Loucy (cell line): ENCODE data around the gene GPER1.

Source experiments
- H2AFZ ChIP-seq: fragments of 200-600 bp; sonication (generic); 2 replicates; pipeline ENCODE4 v1.6.0; 2016; ENCODE audit warnings: antibody characterized with exemption, mild to moderate bottlenecking, low read length, moderate library complexity
- H3F3A ChIP-seq: fragments of 200-600 bp; 2 replicates; pipeline ENCODE4 v1.6.0; 2016; ENCODE audit warnings: antibody characterized with exemption, low read depth, mild to moderate bottlenecking
- H3K27me3 ChIP-seq: fragments of 200-600 bp; sonication (generic); 2 replicates; pipeline ENCODE4 v1.6.1; 2014; ENCODE audit warnings: low read length, mild to moderate bottlenecking; ENCODE audit not compliant: insufficient read depth, poor library complexity, severe bottlenecking
- H3K36me3 ChIP-seq: fragments of 200-600 bp; sonication (generic); 2 replicates; pipeline ENCODE4 v1.6.1; 2016; ENCODE audit warnings: low read length; ENCODE audit not compliant: insufficient read depth
- H3K4me1 ChIP-seq: fragments of 200-600 bp; sonication (generic); 2 replicates; pipeline ENCODE4 v1.5.1; 2014; ENCODE audit warnings: low read length, mild to moderate bottlenecking; ENCODE audit not compliant: insufficient read depth, poor library complexity, severe bottlenecking
- H3K4me2 ChIP-seq: fragments of 200-600 bp; sonication (generic); 2 replicates; pipeline ENCODE4 v1.6.0; 2014; ENCODE audit warnings: antibody characterized with exemption, low read length, low read depth, mild to moderate bottlenecking; ENCODE audit not compliant: poor library complexity, severe bottlenecking
- H3K4me3 ChIP-seq: fragments of 200-600 bp; sonication (generic); 2 replicates; pipeline ENCODE4 v1.5.1; 2014; ENCODE audit warnings: low read length, mild to moderate bottlenecking, mixed read lengths; ENCODE audit not compliant: poor library complexity, severe bottlenecking
- H3K79me2 ChIP-seq: fragments of 200-600 bp; sonication (generic); 2 replicates; pipeline ENCODE4 v1.6.1; 2014; ENCODE audit warnings: low read length; ENCODE audit not compliant: insufficient read depth
- H3K9ac ChIP-seq: fragments of 200-600 bp; sonication (generic); 2 replicates; pipeline ENCODE4 v1.6.0; 2014; ENCODE audit warnings: mild to moderate bottlenecking, low read depth, low read length, moderate library complexity; ENCODE audit not compliant: poor library complexity, severe bottlenecking
- H3K9me2 ChIP-seq: fragments of 200-600 bp; sonication (generic); replicated peaks from 2 replicates; pipeline ENCODE4 v1.6.1; 2016; ENCODE audit warnings: low read depth, low read length, mixed read lengths
- H3K9me3 ChIP-seq: fragments of 200-600 bp; sonication (generic); 2 replicates; pipeline ENCODE4 v1.6.1; 2014; ENCODE audit warnings: mild to moderate bottlenecking, antibody characterized with exemption, low read length, low read depth; ENCODE audit not compliant: insufficient read depth
- H4K20me1 ChIP-seq: fragments of 200-600 bp; sonication (generic); 2 replicates; pipeline ENCODE4 v1.6.0; 2014; ENCODE audit warnings: antibody characterized with exemption, low read length, mild to moderate bottlenecking; ENCODE audit not compliant: insufficient read depth, poor library complexity, severe bottlenecking
- CTCF ChIP-seq: fragments of 200-600 bp; sonication (generic); conservative IDR thresholded peaks from 2 replicates; pipeline ENCODE4 v1.5.1; 2014; ENCODE audit warnings: mild to moderate bottlenecking, antibody characterized with exemption, low read length
- EZH2phosphoT487 ChIP-seq: fragments of 200-600 bp; IDR thresholded peaks from 2 replicates; pipeline ENCODE4 v1.6.1; 2018; ENCODE audit warnings: antibody characterized with exemption, mild to moderate bottlenecking, moderate library complexity, borderline replicate concordance

GPER1 gene

GRCh38 chr7:1061180-1061579 is 26.7 kb upstream of the GPER1 start:
- Histone ChIP-seq H3K4me3 (no peak overlapping the region), H3K4me2 (no peak overlapping the region), H3K9ac (no peak overlapping the region), H3K4me1 (peaks cover 31% of the 10 kb centered on the region), H3K79me2 (peaks cover 20% of the 10 kb centered on the region), H3K9me2 (no peaks in the 10 kb centered on the region), H4K20me1 (peaks cover 12% of the 10 kb centered on the region), H2AFZ (no peak overlapping the region), H3K27me3 (no peaks in the 10 kb centered on the region), H3K9me3 (no peaks in the 10 kb centered on the region), H3F3A (peaks cover 6% of the 10 kb centered on the region), H3K36me3 (no peaks in the 10 kb centered on the region)
- TF ChIP-seq CTCF (no peak), EZH2phosphoT487 (no peak)

GRCh38 chr7:1062296-1063294 is 25.3 kb upstream of the GPER1 start:
- H3K79me2 ChIP-seq: peaks cover 7% of the 10 kb centered on the region; the same call in 1 of the 2 replicates
- no peaks in the 10 kb centered on the region for H3K27me3 ChIP-seq
- TF ChIP-seq EZH2phosphoT487: no peak
- TF ChIP-seq CTCF: no peak
- H3K36me3 ChIP-seq: no peaks in the 10 kb centered on the region
- H3K9me3 ChIP-seq: no peaks in the 10 kb centered on the region
- peaks cover 6% of the 10 kb centered on the region for H3F3A ChIP-seq
- peaks cover 8% of the 10 kb centered on the region for H4K20me1 ChIP-seq
- no peak overlapping the region for H3K4me2 ChIP-seq
- H3K4me1 ChIP-seq: peaks cover 24% of the 10 kb centered on the region
- H3K9ac ChIP-seq: no peak overlapping the region
- H3K4me3 ChIP-seq: no peak overlapping the region
- no peaks in the 10 kb centered on the region for H3K9me2 ChIP-seq
- H2AFZ ChIP-seq: no peak overlapping the region

GRCh38 chr7:1063361-1063760 is 24.6 kb upstream of the GPER1 start:
- Histone ChIP-seq H3K4me3 (no peak overlapping the region), H4K20me1 (peaks cover 8% of the 10 kb centered on the region), H3K9ac (no peak overlapping the region), H3K27me3 (no peaks in the 10 kb centered on the region), H3K4me2 (no peak overlapping the region), H3K79me2 (no peaks in the 10 kb centered on the region), H3F3A (peaks cover 6% of the 10 kb centered on the region), H3K9me2 (no peaks in the 10 kb centered on the region), H2AFZ (no peak overlapping the region), H3K9me3 (no peaks in the 10 kb centered on the region), H3K36me3 (no peaks in the 10 kb centered on the region), H3K4me1 (peaks cover 21% of the 10 kb centered on the region)
- TF ChIP-seq CTCF (no peak), EZH2phosphoT487 (no peak)
